ENCODE data around the gene KSR2. TPM values are rescaled to one million over a fixed set of nuclear protein-coding genes. Genes with fewer than 3 reads are reported as not detected.

Gene KSR2
- total and polyA plus RNA-seq, 4 experiments from 2014 or later, result 0.03 to 0.09 (median 0.06) TPM; not detected in 1

DNA sequence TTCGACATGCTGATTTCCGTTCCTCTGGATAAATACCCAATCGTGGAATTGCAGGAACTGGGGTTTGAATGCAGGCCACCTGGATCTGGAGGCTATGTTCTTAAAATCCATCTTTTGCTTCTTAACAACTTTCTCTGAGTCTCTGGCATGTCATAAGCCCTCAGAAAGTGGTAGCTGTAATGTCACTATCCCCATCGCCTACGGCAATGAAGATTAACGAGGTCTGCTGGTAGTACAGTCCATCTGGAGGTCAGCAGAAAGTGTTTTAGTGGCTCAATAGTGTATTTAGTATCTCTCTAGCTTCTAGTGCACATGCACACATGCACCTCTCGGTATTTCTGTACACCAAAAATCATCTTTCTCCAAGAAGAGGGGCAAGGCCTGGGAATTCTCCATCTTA lies 477.1 kb downstream of the KSR2 start:
- peaks cover 0 to 9% (median 0%) of the 10 kb centered on the region in 8 donors for H3K9me3 Mint-ChIP-seq
- H3K36me3 Mint-ChIP-seq, result no peaks in the 10 kb centered on the region
- Histone ChIP-seq H3K27me3 (ENCODE audit: insufficient read depth, low read length) (no peaks in the 10 kb centered on the region), H3K4me1 (ENCODE audit: insufficient read depth, low read length) (no peaks in the 10 kb centered on the region), H3K27ac (ENCODE audit: low read depth, low read length) (no peak overlapping the region), H3K36me3 (ENCODE audit: insufficient read depth, low read length) (no peaks in the 10 kb centered on the region), H3K9me3 (ENCODE audit: control insufficient read depth in 1 of 2, low read length in 2 of 2) (no peaks in the 10 kb centered on the region), H3K4me3 (ENCODE audit: low read length in 2 of 2) (no peak overlapping the region)
- no peak for DNase-seq
- no peak overlapping the region for H3K27ac Mint-ChIP-seq
- no peak overlapping the region for H3K4me3 Mint-ChIP-seq
- POLR2A ChIA-PET (ENCODE audit: partially characterized antibody), result no interaction called here
- intact Hi-C loops (cut with micrococcal nuclease), result no loop called here
- no peaks in the 10 kb centered on the region for H3K27me3 Mint-ChIP-seq
- H3K4me1 Mint-ChIP-seq, result no peaks in the 10 kb centered on the region
- CTCF ChIA-PET (ENCODE audit: partially characterized antibody), result no interaction called here

DNA sequence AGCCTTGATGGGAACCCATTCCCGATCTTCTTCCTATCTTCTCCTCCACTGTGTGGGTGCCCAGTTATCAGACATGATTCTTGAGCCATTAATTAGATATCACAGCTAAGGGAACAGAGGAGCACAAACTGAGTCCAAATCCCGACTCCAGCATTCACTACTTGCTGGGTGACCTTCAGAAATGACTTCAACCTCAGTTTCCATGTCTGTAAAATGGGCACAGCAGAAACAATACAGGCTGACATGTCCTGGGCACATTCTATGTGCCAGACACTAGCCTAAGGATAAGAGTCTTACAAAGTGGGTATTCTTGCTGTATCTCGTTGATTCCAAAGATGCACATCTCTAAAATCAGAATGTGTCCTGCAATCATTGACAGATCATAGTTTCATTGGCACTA lies 478.7 kb downstream of the KSR2 start:
- ChIA-PET CTCF (ENCODE audit: partially characterized antibody) (no interaction called here), POLR2A (ENCODE audit: partially characterized antibody) (no interaction called here)
- intact Hi-C loops (cut with micrococcal nuclease), result no loop called here
- no peak for DNase-seq
- no peaks in the 10 kb centered on the region for H3K36me3 ChIP-seq (ENCODE audit: insufficient read depth, low read length)
- no peaks in the 10 kb centered on the region for H3K4me1 ChIP-seq (ENCODE audit: insufficient read depth, low read length)
- H3K4me3 ChIP-seq (ENCODE audit: low read length in 2 of 2), result no peak overlapping the region
- H3K4me3 Mint-ChIP-seq, result no peak overlapping the region
- H3K9me3 ChIP-seq (ENCODE audit: control insufficient read depth in 1 of 2, low read length in 2 of 2), result no peaks in the 10 kb centered on the region
- no peaks in the 10 kb centered on the region for H3K4me1 Mint-ChIP-seq
- H3K9me3 Mint-ChIP-seq, result peaks cover 0 to 9% (median 0%) of the 10 kb centered on the region in 8 donors
- no peaks in the 10 kb centered on the region for H3K27me3 Mint-ChIP-seq
- H3K27me3 ChIP-seq (ENCODE audit: insufficient read depth, low read length), result no peaks in the 10 kb centered on the region
- H3K27ac ChIP-seq (ENCODE audit: low read depth, low read length), result no peak overlapping the region
- no peaks in the 10 kb centered on the region for H3K36me3 Mint-ChIP-seq
- H3K27ac Mint-ChIP-seq, result no peak overlapping the region

DNA sequence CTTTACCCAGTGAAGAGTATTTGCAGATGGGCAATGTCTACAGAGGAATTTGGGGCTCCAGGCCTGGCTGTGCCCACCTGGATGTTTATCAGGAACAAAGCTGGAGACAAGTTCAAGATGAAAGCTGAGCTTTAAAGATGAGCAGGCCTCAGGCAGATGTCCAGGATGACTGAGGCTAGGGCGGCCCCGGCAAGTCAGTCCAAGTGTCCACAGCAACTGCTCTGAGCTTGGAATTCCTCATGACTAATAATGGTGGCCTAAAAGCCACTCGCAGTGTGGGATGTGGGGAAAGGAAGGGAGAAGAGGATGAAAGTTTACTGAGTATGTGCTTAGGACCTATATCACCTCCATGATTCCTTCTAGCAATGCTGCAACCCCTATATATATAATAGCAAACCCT lies 479.1 kb downstream of the KSR2 start:
- H3K36me3 ChIP-seq (ENCODE audit: insufficient read depth, low read length), result no peaks in the 10 kb centered on the region
- CTCF ChIA-PET (ENCODE audit: partially characterized antibody), result no interaction called here
- Mint-ChIP-seq H3K4me3 (no peak overlapping the region), H3K4me1 (no peaks in the 10 kb centered on the region), H3K36me3 (no peaks in the 10 kb centered on the region), H3K27ac (no peak overlapping the region), H3K9me3 (peaks cover 0 to 9% (median under 1%) of the 10 kb centered on the region in 8 donors), H3K27me3 (no peaks in the 10 kb centered on the region)
- no peak overlapping the region for H3K27ac ChIP-seq (ENCODE audit: low read depth, low read length)
- POLR2A ChIA-PET (ENCODE audit: partially characterized antibody), result no interaction called here
- no peaks in the 10 kb centered on the region for H3K9me3 ChIP-seq (ENCODE audit: control insufficient read depth in 1 of 2, low read length in 2 of 2)
- no peak for DNase-seq
- intact Hi-C loops (cut with micrococcal nuclease), result no loop called here
- H3K4me1 ChIP-seq (ENCODE audit: insufficient read depth, low read length), result no peaks in the 10 kb centered on the region
- no peaks in the 10 kb centered on the region for H3K27me3 ChIP-seq (ENCODE audit: insufficient read depth, low read length)
- H3K4me3 ChIP-seq (ENCODE audit: low read length in 2 of 2), result no peak overlapping the region

DNA sequence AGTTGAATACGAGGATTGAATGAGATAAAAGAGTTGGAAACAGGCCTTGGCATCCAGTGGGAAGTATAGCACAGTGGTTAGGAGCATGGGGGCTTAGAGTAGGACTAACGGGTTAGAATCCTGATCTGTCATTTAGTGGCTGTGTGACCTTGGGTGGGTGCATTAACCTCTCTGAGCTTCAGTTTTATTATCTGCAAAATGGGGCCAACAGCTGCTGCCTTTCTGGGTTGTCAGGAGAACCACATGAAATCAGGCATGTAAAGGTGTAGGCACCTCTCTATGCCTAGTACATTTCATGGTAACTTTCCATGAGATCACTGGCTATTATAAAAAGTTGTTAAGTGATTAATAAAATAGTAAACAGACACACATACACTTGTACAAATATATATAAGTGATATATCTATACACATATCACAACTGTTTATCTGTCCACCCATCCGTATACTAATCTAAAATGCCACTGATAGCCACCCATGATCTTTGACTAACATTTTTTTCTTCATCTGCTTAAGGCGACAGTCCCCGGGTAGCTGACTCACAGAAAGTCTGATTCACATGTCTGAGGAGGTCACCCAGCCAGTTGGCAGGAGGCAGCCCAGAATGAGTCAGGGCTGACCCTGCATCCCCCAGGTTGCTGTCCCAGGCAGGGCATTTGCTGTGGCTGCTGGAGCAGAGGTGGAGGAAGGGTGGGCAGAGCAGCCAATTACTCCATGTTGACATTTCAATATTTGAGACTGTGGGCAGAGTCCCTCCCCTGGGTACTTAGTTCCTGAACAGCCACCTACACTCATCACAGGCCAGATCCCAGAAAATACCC lies 481.7 kb downstream of the KSR2 start:
- Mint-ChIP-seq H3K27ac (no peak overlapping the region), H3K36me3 (no peaks in the 10 kb centered on the region), H3K4me3 (no peak overlapping the region), H3K27me3 (no peaks in the 10 kb centered on the region), H3K9me3 (peaks cover 0 to 9% (median 2%) of the 10 kb centered on the region in 8 donors), H3K4me1 (no peaks in the 10 kb centered on the region)
- no peak overlapping the region for H3K4me3 ChIP-seq (ENCODE audit: low read length in 2 of 2)
- no peaks in the 10 kb centered on the region for H3K9me3 ChIP-seq (ENCODE audit: control insufficient read depth in 1 of 2, low read length in 2 of 2)
- no peaks in the 10 kb centered on the region for H3K36me3 ChIP-seq (ENCODE audit: insufficient read depth, low read length)
- ChIA-PET CTCF (ENCODE audit: partially characterized antibody) (no interaction called here), POLR2A (ENCODE audit: partially characterized antibody) (no interaction called here)
- H3K27ac ChIP-seq (ENCODE audit: low read depth, low read length), result no peak overlapping the region
- no peaks in the 10 kb centered on the region for H3K27me3 ChIP-seq (ENCODE audit: insufficient read depth, low read length)
- DNase-seq, result no peak
- intact Hi-C loops (cut with micrococcal nuclease), result no loop called here
- no peaks in the 10 kb centered on the region for H3K4me1 ChIP-seq (ENCODE audit: insufficient read depth, low read length)

DNA sequence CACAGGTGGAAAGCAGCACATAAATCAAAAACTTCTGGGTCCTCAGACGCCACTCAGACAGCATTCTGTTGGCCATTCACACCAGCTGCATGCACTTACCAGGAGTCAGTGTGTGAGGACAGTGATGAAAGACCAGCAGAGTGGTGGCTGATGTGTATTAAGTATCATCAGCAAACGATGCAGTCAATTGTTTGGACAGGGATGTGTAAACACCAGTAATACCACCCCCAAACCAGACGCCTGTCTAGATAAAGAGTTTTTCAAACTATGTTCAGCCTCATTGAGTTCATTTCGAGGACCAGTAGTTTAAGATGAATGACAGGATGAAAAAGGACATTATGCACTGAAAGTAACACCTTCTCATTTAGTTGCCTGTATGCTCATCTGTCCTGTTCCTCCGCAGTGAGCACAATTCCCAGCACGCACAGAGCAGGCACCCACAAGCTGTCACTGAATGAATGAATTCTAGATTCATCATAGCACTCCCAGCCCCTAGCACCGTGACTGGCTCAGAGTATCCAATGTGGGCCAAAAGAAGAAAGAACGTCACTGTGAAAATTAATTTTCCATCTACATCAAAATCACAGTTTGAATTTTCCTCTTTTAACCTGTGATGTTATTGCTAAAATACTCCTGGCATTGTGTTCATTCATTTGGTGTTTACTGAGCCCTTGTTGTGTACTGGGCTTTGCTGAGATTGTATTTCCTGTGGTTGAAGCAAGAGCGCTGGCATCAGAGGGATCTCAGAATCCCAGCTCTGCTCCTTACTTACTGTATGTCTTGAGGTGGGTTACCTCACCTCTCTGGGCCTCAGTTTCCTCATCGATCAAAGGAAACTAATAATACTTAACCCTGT lies 482.6 kb downstream of the KSR2 start:
- Histone ChIP-seq H3K27ac (ENCODE audit: low read depth, low read length) (no peak overlapping the region), H3K9me3 (ENCODE audit: control insufficient read depth in 1 of 2, low read length in 2 of 2) (no peaks in the 10 kb centered on the region), H3K4me3 (ENCODE audit: low read length in 2 of 2) (no peak overlapping the region), H3K27me3 (ENCODE audit: insufficient read depth, low read length) (no peaks in the 10 kb centered on the region), H3K4me1 (ENCODE audit: insufficient read depth, low read length) (no peaks in the 10 kb centered on the region), H3K36me3 (ENCODE audit: insufficient read depth, low read length) (no peaks in the 10 kb centered on the region)
- Mint-ChIP-seq H3K27me3 (no peaks in the 10 kb centered on the region), H3K9me3 (peaks cover 0 to 9% (median 3%) of the 10 kb centered on the region in 8 donors), H3K27ac (no peak overlapping the region), H3K36me3 (no peaks in the 10 kb centered on the region), H3K4me3 (no peak overlapping the region), H3K4me1 (no peaks in the 10 kb centered on the region)
- DNase-seq, result no peak
- ChIA-PET CTCF (ENCODE audit: partially characterized antibody) (no interaction called here), POLR2A (ENCODE audit: partially characterized antibody) (no interaction called here)
- intact Hi-C loops (cut with micrococcal nuclease), result no loop called here

DNA sequence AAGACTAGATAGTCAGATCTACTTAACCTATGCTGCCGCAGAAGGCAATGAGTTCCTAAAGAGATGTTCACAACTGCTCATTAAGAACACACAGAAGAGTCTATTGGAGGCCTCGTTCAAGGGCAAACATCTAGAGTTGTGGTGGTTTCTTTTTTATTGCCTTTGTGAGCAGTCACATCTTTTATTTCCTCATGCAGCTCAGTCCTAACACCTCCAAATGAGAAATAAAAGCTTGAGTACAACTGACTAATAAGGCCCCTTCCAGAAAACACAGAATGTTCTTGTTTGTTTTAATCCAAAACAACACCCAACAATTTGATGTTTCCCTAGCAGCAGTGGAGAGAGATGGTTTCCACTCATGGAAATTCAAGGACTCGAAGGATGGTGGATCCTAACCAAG lies 483.9 kb downstream of the KSR2 start:
- ChIA-PET POLR2A (ENCODE audit: partially characterized antibody) (no interaction called here), CTCF (ENCODE audit: partially characterized antibody) (no interaction called here)
- H3K27me3 ChIP-seq (ENCODE audit: insufficient read depth, low read length), result no peaks in the 10 kb centered on the region
- H3K9me3 ChIP-seq (ENCODE audit: control insufficient read depth in 1 of 2, low read length in 2 of 2), result no peaks in the 10 kb centered on the region
- no peaks in the 10 kb centered on the region for H3K4me1 Mint-ChIP-seq
- no peak overlapping the region for H3K4me3 Mint-ChIP-seq
- no peak overlapping the region for H3K27ac ChIP-seq (ENCODE audit: low read depth, low read length)
- H3K4me1 ChIP-seq (ENCODE audit: insufficient read depth, low read length), result no peaks in the 10 kb centered on the region
- H3K27ac Mint-ChIP-seq, result no peak overlapping the region
- intact Hi-C loops (cut with micrococcal nuclease), result no loop called here
- no peaks in the 10 kb centered on the region for H3K27me3 Mint-ChIP-seq
- H3K4me3 ChIP-seq (ENCODE audit: low read length in 2 of 2), result no peak overlapping the region
- no peaks in the 10 kb centered on the region for H3K36me3 ChIP-seq (ENCODE audit: insufficient read depth, low read length)
- DNase-seq, result no peak
- peaks cover 0 to 9% (median 3%) of the 10 kb centered on the region in 8 donors for H3K9me3 Mint-ChIP-seq
- no peaks in the 10 kb centered on the region for H3K36me3 Mint-ChIP-seq

DNA sequence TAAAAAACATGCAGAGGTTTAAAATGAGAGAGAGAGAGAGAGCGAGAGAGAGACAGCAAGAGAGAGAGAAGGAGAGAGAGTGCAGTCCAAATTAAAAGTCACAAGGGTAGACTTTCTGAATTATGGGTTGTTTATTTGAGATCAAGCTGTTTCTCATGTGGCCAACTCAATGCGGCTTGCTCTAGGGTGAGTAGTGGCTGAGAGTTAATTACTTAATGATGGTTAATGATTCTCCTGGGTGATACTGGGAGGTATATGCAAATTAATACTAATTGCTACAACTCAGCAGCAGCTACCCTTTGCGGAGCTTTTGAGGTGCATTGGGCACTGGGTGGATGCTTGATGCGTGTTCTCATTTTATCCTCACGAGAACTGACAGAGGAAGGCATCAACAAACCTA lies 485.3 kb downstream of the KSR2 start:
- Histone ChIP-seq H3K9me3 (ENCODE audit: control insufficient read depth in 1 of 2, low read length in 2 of 2) (no peaks in the 10 kb centered on the region), H3K4me1 (ENCODE audit: insufficient read depth, low read length) (no peaks in the 10 kb centered on the region), H3K27me3 (ENCODE audit: insufficient read depth, low read length) (no peaks in the 10 kb centered on the region), H3K36me3 (ENCODE audit: insufficient read depth, low read length) (no peaks in the 10 kb centered on the region), H3K27ac (ENCODE audit: low read depth, low read length) (no peak overlapping the region), H3K4me3 (ENCODE audit: low read length in 2 of 2) (no peak overlapping the region)
- ChIA-PET POLR2A (ENCODE audit: partially characterized antibody) (no interaction called here), CTCF (ENCODE audit: partially characterized antibody) (no interaction called here)
- H3K27ac Mint-ChIP-seq, result no peak overlapping the region
- no peak for DNase-seq
- H3K9me3 Mint-ChIP-seq, result peaks cover 0 to 9% (median 3%) of the 10 kb centered on the region in 8 donors
- H3K27me3 Mint-ChIP-seq, result no peaks in the 10 kb centered on the region
- H3K36me3 Mint-ChIP-seq, result no peaks in the 10 kb centered on the region
- no peaks in the 10 kb centered on the region for H3K4me1 Mint-ChIP-seq
- intact Hi-C loops (cut with micrococcal nuclease), result no loop called here
- H3K4me3 Mint-ChIP-seq, result no peak overlapping the region

Measured in CD4-positive, alpha-beta memory T cell (primary cell).